NCI-H1436 (cell line): ENCODE results near the gene RGS3.

Source experiments
- DNase-seq: peaks from one replicate; lab custom pipeline; 2025; lab: John Stamatoyannopoulos, UW

Gene RGS3

DNA sequence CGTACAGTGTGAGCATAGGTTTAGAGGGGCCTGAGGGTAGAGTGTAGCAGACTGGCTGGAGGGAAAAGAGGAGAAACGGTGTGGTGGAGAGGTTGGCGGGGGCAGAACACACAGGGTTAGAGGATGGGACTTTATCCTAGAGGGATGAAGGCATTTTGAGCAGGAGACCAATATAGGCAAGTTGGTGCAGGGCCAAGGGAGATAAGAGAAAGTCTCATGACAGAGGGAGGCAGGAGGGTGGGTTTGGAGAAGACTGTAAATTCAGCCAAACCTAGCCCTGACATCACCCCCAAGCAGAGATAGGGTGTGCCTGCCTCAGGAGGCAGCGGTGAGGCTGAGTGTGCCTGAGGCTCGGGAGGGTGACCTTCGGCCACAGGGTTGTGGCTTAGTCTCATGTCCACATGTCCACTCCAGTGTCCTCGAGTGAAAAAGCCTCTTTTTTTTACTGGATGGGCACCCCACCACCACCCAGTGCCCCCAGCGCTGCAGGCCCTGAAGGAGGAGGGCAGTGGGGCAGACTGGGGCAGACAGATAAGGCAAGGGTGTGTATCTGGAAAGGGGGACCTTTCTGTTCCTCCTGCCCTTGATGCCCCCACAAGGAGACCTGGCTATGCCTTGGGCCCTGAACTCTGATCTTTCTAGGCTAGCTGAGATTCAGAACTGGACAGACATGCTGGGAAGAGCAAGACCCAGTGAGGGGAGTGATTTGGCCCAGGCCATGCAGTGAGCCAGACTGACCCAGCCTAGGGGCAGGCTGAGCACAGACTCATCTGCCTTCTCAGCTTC, 108.7 kb downstream of the RGS3 start:
- no peak for DNase-seq

DNA sequence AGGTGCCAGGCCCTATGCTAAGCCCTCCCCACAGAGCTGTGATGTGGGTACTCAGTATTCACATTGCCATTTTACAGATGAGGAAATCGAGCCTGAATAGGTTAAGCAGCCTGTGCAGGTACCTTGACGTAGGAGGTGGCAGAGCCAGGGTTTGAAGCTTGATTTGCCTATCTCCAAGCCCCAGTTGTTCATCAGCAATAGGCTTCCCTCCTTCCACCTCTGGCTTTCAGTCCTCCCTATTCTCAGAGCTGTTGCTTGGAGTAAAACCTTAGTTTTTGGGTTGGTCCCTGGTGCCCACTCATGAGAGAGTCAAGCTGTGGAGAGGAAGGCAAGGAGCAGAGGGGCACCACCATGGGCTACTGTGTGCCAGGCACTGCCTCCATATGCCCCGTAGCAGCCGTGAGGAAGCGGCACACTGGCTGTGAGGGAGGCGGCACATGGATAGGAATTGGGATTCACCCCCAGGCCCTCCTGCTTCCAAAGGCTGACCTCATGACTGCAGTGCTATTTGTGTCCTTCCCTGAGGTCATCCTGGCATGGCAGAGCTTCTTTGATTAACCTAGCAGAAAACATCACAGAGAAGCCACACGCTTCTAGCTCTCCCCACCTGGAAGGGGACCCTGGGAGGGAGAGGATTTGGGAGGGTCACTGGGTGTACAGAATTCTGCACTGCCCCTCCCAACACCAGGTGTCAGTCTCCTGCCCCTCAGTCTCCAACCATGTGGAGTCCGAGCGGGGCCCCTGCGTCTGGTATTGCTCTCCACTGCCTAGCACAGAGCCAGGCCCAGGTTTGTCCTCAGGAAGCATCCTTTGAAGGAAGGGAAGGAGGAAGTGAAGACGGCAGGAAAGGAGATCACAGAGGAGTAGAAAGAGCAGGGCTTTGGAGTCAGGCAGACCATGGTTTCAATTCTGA, 109.8 kb downstream of the RGS3 start:
- DNase-seq: no peak

DNA sequence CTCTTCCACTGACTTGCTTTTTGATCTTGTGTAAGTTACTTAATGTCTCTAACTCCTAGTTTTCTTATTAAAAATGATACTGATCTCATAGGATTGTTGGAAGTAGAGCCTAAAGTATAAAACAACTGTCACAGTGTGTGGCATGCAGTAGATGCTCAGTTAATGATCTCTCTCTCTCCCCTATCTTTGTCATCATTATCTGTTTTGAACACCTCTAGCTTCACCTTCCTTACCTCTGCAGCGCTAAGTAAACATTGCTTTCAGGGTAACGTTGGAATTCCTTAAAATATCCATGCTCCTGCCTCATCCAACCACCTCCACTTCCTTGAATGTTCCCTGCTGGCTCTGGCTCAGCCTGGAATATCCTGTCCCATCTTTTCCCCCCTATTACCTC, 110.4 kb downstream of the RGS3 start:
- DNase-seq: no peak

- DNase-seq: no peak
These were observed 111.1 kb downstream of the RGS3 start for GRCh38 chr9:113574441-113575262.

- DNase-seq: no peak
These were observed 114.2 kb downstream of the RGS3 start for GRCh38 chr9:113577525-113578261.

DNA sequence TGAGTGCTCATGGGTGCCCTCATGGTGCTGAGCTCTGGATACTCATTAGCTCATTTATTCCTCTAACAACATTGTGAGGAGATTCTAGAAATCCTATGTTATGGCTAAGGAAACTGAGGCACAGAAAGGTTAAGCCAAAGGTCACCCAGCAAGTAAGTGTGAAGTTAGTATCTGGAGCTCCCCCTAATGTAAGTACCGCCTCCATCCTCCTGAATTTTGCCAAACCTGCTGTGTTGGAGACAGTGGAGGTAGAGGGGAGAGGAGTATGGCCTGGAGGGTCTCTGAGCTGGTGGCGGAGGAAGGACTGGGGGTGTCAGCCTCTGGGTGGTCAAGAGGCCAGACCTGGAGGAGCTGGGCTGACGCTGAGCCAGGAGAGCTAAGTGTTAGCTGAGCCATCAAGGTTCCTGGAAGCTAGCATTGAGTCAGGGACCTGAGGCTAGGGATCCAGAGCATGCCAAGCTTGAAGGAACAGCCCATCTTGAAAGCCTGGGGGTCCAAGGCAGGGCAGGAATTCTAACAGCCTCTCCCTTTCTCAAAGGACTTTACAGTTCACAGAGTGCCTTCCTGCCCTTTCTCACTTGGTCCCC, 114.8 kb downstream of the RGS3 start:
- DNase-seq: no peak

DNA sequence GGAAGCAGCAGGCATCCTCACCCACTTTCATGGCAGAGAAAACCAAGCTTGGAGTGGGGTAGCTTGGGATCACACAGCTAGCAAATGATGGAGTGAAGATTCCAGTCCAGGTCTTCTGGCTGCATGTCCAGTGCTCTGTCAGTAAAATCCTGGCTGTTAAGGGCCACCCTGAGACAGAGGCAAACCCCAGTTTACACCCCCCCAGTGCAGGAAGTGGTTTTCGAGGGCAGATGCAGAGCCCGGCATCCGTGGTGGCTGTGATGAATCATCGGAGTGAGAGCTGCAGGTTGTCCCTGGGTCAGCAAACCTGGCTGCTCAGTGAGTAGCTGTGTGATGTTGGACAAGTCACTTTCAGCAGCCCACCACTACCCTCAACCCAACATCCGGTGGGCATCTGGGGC, 115.4 kb downstream of the RGS3 start:
- no peak for DNase-seq

DNA sequence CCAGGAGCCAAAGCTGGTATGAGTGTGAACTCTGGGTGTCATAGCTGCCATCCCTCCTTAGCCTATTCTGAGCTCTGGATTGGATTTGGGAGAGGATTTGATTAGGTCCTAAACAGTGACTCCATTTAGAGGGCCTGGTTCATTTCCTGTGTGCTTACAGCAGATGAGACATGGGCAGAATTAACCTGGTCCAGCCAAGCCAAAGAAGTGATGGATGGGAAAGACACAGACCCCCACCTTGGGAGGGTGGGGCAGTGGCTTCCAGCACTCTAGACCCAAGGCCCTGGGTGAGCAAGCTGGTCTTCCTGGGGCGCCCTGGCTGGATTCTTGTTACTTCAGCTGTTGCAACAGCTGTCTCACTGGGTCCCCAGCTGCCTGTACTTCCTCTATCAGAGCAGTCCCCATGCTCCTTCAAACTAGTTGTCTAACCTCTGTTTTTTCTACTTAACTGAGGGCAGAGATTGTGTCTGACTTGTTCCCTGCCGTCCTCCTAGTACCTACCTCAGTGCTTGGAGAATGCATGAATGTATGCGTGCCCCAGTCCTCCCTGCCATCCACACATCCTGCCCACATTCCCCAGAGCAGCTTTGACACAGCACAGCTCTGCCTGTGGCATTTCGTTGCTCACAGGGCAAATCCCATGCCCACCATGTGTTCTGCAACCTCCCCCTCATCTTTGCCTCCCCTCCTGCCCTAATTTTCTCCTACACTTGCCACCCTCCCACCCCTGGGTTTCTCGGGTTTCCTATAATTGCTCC, 115.9 kb downstream of the RGS3 start:
- no peak for DNase-seq

- DNase-seq: no peak
These were observed 116.8 kb downstream of the RGS3 start for GRCh38 chr9:113580041-113580953.

DNA sequence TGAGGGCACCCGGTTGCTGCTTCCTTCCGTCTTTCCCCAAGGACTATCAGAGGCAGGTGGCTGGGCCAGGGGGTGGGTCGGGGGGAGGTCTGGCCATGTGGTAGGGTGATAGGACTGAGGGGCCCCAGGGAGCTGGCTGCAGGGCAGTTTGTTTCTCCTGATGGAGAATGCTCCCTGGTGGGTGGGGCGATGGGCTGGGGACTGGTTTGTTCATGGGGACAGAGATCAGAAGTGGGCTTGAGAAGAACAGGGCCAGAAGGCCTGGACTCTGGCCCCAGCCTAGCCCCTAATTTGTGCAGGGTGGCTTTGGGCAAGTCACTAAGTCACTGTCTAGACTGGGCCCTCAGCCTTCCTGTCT, 117.4 kb downstream of the RGS3 start:
- DNase-seq: no peak

GRCh38 chr9:113581865-113582697, 118.6 kb downstream of the RGS3 start:
- DNase-seq: no peak

DNA sequence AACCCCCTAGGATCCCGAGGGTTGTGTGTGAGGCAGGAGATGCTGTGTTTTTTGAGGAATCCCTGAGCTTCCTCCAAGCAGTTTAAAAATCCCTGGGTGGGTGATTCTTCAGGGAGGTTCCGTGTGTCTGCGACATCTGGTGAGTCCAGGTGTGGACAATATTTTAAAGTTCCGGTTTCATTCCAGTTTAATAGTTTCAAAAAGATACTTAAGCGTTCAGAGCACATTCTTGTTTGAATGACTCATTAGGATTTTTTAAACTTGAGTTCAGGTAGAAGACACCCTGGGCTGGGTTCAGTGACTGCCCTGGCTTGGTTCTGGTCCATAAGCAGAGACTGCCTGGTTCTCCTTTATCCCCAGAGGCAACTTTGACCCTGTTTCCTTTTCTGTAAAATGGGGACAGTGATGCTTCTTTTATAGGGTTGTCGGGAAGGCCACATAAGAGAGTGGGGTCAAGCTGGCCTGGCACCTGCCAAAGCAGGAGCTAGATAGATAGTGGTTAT, 119.2 kb downstream of the RGS3 start:
- no peak for DNase-seq

GRCh38 chr9:113583511-113584427, 120.2 kb downstream of the RGS3 start:
- no peak for DNase-seq

DNA sequence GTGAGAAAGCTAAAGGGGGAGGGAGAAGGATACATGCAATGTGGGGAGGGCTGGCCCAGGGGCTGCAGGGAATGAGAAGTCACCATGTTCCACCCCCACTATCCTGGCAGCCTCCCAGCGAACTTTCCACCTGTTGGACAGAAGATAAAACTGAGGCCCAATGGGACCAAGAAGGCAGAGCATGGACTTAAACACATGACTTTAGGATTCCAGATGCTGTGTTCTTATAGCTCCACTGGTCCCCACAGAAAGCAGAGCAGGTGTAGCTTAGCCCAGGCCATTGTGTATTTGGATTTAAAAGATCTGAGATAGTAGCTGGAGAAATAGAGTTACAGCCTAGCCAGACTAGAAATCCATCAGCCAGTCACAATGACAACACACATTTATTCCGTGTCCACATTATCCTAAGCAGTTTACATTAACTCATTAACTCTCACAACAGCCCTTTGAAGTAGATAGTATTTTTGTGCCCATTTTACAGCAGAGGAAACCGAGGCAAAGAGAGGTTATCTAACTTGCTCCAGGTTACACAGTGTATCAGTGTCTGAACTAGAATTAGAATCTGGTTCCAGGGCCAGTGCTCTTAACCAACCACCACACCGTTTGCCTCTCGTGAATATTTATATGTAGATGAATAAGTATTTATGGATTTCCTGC, 121.0 kb downstream of the RGS3 start:
- no peak for DNase-seq

DNA sequence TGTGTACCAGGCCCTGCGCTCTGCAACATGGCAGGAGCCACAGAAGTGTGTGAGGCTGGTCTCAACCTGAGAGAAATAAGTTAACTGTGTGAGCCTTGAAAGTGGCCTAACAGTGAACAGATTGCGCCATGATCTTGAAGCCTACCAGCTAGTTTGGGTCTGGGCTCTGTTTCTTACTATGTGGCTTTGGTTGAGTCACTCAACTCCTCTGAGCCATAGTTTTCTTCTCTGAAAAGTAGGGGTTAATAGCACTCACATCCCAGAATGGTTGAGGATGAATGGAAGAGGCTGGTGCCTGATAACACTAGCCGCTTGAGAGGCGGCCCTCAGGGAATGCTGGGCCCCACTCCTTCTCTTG, 121.5 kb downstream of the RGS3 start:
- DNase-seq: no peak

DNA sequence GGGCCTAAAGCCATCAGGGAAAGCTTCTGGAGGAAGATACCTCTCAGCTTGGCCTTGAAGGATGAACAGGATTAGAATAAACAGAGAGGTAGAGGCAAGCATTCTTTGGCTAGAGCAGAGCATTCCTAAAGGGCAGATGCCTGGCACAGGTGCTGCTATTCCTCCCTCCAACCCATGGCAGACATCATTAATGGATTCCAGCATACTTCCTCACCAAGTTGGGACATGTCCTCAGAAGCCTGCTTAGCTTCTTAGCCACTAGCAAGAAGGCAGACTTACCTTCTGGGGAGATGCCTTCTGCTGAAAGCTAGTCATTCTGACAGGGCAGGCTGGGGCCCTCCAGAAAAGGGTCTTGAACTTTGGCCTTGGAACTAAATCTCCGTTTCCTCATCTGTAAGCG, 122.0 kb downstream of the RGS3 start:
- DNase-seq: no peak
